T1000 (cell line): ENCODE measurements around the gene STAT3.
"Not testable (repeated sequence)": the region's sequence is repeated elsewhere in the genome, so short reads cannot be mapped to it uniquely, and the experiment has no call there.

Source experiments
- DNase-seq: peaks from one replicate; lab custom pipeline; 2025; ENCODE audit warnings: mixed read lengths; lab: John Stamatoyannopoulos, UW

Gene STAT3

GRCh38 chr17:42297775-42298174 lies 90.5 kb downstream of the STAT3 start:
- DNase-seq, result not testable (repeated sequence)

- DNase-seq, result no peak
These were observed 92.2 kb downstream of the STAT3 start for GRCh38 chr17:42296012-42296411.

- DNase-seq, result no peak
These were observed 93.5 kb downstream of the STAT3 start for GRCh38 chr17:42294469-42295398.

GRCh38 chr17:42291129-42291528 lies 97.1 kb downstream of the STAT3 start:
- DNase-seq, result no peak

- no peak for DNase-seq
These were observed 97.7 kb downstream of the STAT3 start for GRCh38 chr17:42290577-42290976.

GRCh38 chr17:42289611-42290181 lies 98.5 kb downstream of the STAT3 start:
- DNase-seq, result no peak

- no peak for DNase-seq
These were observed 99.2 kb downstream of the STAT3 start for GRCh38 chr17:42288803-42289610.

- DNase-seq, result peak; percentile 14
These were observed 100.1 kb downstream of the STAT3 start, which contains the start of gene STAT5A for GRCh38 chr17:42287977-42288802. Gene STAT5A, plus strand, starts transcription at chr17:42288498. Its CDS starts 914 bp downstream, at chr17:42289412.

- no peak for DNase-seq
These were observed 100.8 kb downstream of the STAT3 start for GRCh38 chr17:42287305-42287976.

GRCh38 chr17:42286411-42287221 lies 101.6 kb downstream of the STAT3 start:
- DNase-seq, result no peak

GRCh38 chr17:42285346-42286050 lies 102.7 kb downstream of the STAT3 start:
- DNase-seq, result no peak

- no peak for DNase-seq
These were observed 103.7 kb downstream of the STAT3 start for GRCh38 chr17:42284566-42284965.

- DNase-seq, result no peak
These were observed 104.2 kb downstream of the STAT3 start for GRCh38 chr17:42284024-42284369.

- DNase-seq, result no peak
These were observed 104.8 kb downstream of the STAT3 start for GRCh38 chr17:42283241-42284023.

GRCh38 chr17:42282478-42283080 lies 105.7 kb downstream of the STAT3 start:
- DNase-seq, result no peak

- no peak for DNase-seq
These were observed 106.6 kb downstream of the STAT3 start for GRCh38 chr17:42281571-42282096.

- DNase-seq, result no peak
These were observed 108.2 kb downstream of the STAT3 start for GRCh38 chr17:42279776-42280630.
